RWPE1 (cell line): ENCODE results near the gene ZBTB7C.
A peak's percentile ranks its signal among the peaks of the same experiment; 100 is the strongest.

Experiments used
- CTCF ChIA-PET: fragments of 350-600 bp; sonication (Branson Sonifier 250); formaldehyde crosslinking; extraction: SDS; loops from one replicate; lab custom pipeline; 2021; lab: Yijun Ruan, JAX
- POLR2A ChIA-PET: fragments of 400-600 bp; formaldehyde crosslinking; extraction: SDS; loops from one replicate; lab custom pipeline; 2020; ENCODE audit warnings: antibody characterized with exemption; ENCODE audit not compliant: low non-redundant PET; lab: Yijun Ruan, JAX
- DNase-seq: peaks from one replicate; pipeline ENCODE4 v3.0.0; 2012; ENCODE audit warnings: low spot score
- H3K27ac ChIP-seq: fragments of 450-650 bp; 2 replicates; pipeline ENCODE4 v1.5.1; 2017
- CTCF ChIP-seq: fragments of 450-650 bp; conservative IDR thresholded peaks from 2 replicates; pipeline ENCODE4 v1.5.1; 2017; ENCODE audit warnings: low read depth, mild to moderate bottlenecking

Gene ZBTB7C

GRCh38 chr18:48347756-48348326 lies 61.3 kb downstream of the ZBTB7C start:
- CTCF ChIA-PET, result no interaction called here
- POLR2A ChIA-PET, result no interaction called here
- no peak for TF ChIP-seq CTCF
- H3K27ac ChIP-seq, result no peak overlapping the region
- no peak for DNase-seq

GRCh38 chr18:48345596-48345995 lies 63.6 kb downstream of the ZBTB7C start:
- ChIA-PET POLR2A (no interaction called here), CTCF (interaction anchor here (0.5 kb wide), 1 partner anchor 101 kb away, joined by 3 read pairs; no protein-coding TSS in a partner anchor)
- H3K27ac ChIP-seq, result no peak overlapping the region
- TF ChIP-seq CTCF, result peak; percentile 35
- DNase-seq, result peak; percentile 11

- no peak for TF ChIP-seq CTCF
- ChIA-PET CTCF (no interaction called here), POLR2A (no interaction called here)
- H3K27ac ChIP-seq, result no peak overlapping the region
- no peak for DNase-seq
Observed at GRCh38 chr18:48342581-48342980, 66.6 kb downstream of the ZBTB7C start.

GRCh38 chr18:48342125-48342524 lies 67.1 kb downstream of the ZBTB7C start:
- no peak for DNase-seq
- TF ChIP-seq CTCF, result no peak
- POLR2A ChIA-PET, result no interaction called here
- H3K27ac ChIP-seq, result no peak overlapping the region
- CTCF ChIA-PET, result no interaction called here

- ChIA-PET CTCF (interaction anchor here (0.6 kb wide), 1 partner anchor 105 kb away, joined by 3 read pairs; no protein-coding TSS in a partner anchor), POLR2A (no interaction called here)
- no peak for TF ChIP-seq CTCF
- no peak for DNase-seq
- no peak overlapping the region for H3K27ac ChIP-seq
Observed at GRCh38 chr18:48340560-48340959, 68.6 kb downstream of the ZBTB7C start.

- H3K27ac ChIP-seq, result no peak overlapping the region
- POLR2A ChIA-PET, result no interaction called here
- no peak for DNase-seq
- CTCF ChIA-PET, result no interaction called here
- no peak for TF ChIP-seq CTCF
Observed at GRCh38 chr18:48339692-48340091, 69.5 kb downstream of the ZBTB7C start.
